Caki2 (cell line): Measurements from ENCODE around the gene ACAP1. TPM values are rescaled to one million over a fixed set of nuclear protein-coding genes. Genes with fewer than 3 reads are reported as not detected.

Source experiments
- DNase-seq: peaks from one replicate; pipeline ENCODE4 v3.0.0-alpha.2; 2015; ENCODE audit warnings: low read depth
- in situ Hi-C: cut with HindIII; loops from 2 replicates; pipeline ENCODE4 v1.10.0; 2016; ENCODE audit warnings: low sequenced_read_pairs, low pct_unique_long_range_greater_than_20kb, mixed read lengths
- total RNA-seq: library from RNA; depleted of rRNA; stranded (reverse); fragments of >200 nt; shearing (Covaris generic); gene quantifications from 2 replicates; pipeline ENCODE4 v1.2.3, GENCODE V29; 2014; ENCODE audit warnings: low replicate concordance; rRNA removed

ACAP1 gene
- total RNA-seq, 1 experiment from 2014 or later = 26.4 TPM

DNA sequence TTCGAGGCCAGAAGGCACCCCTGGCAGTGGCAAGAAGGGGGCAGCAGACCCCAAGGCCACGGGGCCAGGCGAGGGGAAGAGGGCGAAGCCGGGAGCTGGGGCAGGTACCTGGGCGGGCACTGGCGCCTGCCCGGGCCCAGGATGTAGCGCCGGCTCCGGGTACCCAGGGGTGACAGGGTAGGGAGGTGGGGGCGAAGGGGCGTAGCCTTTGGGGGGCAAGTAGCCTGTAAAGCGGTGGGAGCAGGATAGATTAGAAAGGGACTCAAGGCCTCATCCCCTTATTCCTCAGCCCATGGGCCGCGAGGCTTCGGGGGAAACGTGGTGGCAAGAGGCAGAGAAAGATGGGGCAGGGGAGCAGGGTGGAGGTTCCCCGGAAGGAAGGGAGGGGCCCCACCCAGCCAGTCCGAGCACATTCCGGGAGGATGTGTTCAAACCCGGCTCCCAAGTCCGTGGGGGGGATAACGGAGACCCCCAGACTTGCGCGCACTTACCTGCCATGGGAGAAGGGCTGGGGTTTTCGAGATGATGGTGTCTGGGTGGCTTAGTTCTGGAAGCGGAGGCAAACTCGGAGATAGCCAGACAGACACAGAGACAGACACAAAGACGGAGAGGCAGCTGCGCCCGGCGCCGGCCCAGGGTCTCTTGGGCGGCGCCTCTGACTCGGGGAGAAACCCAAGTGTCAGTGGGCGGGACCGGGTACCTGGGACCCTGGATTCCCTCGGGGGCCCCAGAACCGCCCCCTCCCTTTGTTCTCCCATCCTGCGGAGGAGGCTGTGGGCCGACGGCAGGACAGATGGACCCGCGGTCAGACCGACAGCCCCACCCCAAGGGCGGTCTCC, 57.5 kb downstream of the ACAP1 start:
- in situ Hi-C loops = no loop called here
- no peak for DNase-seq

DNA sequence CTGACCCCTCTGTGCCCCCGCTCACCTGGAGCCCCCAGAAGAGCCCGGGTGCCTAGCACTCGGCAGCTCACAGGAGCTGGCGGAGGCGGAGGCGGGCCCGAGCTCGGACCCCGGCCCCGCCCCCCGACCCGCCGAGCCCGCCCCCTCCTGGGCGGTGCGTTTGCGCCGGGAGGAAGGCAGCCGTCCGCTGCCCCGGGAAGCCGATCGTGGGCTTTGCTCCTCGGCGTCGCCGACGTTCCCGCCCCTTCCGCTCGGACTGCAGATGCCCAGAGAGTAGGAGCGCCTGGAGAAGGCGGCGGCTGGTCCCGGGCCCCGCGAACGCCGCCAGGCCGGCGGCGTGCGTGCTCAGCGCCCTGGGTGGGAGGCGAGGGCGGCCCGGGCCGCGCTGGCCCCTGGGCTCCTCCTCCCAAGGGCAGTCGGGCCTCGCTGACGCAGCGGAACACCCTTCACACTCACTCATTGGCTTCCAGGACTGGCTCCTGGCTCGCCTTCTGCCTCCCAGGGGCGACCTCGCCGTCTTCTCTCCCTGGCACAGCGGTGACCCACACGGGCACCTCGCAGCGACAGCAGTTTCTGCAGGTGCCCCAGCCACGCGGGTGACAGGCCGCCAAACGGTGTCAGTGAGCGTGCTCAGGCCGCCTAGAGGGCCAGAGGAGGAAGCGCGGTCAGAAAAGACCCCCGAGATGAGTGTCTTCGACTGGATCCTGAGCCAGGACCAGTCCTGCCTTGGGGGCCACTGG, 58.3 kb downstream of the ACAP1 start, which contains the start of gene PLSCR3:
TSS of gene PLSCR3 (minus strand) at position 74 of the 740 bp plus-strand sequence. CDS start 415 bp downstream, outside the sequence.
- peak; percentile 86 for DNase-seq
- in situ Hi-C loops = no loop called here

DNA sequence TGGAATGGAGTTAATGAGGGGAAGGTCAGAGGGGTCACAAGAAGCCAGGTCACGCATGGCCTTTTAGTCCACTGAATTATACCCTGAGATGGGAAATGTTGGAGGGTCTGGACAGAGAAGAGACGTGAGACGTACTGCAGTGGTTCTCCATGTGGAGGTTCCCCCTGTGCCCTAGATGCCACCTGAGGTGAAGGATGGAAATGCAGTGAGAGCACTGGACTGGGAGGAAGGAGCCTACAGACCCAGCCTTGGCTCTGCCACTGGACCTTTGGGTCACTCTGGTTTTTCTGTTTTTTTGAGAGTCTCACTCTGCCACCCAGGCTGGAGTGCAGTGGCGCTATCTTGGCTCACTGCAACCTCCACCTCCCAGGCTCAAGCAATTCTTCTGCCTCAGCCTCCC, 59.8 kb downstream of the ACAP1 start:
- in situ Hi-C loops = no loop called here
- no peak for DNase-seq

DNA sequence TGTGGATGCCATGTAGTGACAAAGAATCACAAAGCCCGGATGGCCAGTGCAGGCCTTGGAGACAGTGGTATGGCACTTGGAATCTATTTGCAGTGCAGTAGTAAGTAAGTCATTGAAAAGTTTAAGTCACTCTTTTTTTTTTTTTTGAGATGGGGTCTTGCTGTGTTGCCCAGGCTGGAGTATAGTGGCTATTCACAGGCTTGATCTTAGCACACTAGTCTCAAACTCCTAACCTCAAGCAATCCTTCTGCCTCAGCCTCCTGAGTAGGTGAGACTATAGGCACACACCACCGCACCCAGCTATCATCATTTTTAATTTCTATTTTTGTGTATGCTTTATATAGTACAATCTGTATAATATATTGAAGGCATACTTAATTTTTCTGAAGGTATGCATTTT, 62.3 kb downstream of the ACAP1 start:
- DNase-seq = no peak
- in situ Hi-C loops = no loop called here

Other genes with a start within 250 kb of the ACAP1 start
- not detected in 2 replicates for gene ASGR2, start 221.7 kb upstream of the ACAP1 start, total RNA-seq
- not detected in 2 replicates for gene ASGR1, start 157.2 kb upstream of the ACAP1 start, total RNA-seq
- 2.8 and 4.8 TPM in 2 replicates for gene DLG4, start 116.7 kb upstream of the ACAP1 start, total RNA-seq
- 301 and 338 TPM in 2 replicates for gene ACADVL, start 116.6 kb upstream of the ACAP1 start, total RNA-seq
- gene DVL2, start 102.0 kb upstream of the ACAP1 start, total RNA-seq = 33.3 and 64.4 TPM in 2 replicates
- gene PHF23, start 97.1 kb upstream of the ACAP1 start, total RNA-seq = 28.0 and 39.4 TPM in 2 replicates
- gene GABARAP, start 94.1 kb upstream of the ACAP1 start, total RNA-seq = 211 and 296 TPM in 2 replicates
- 9.6 and 19.0 TPM in 2 replicates for gene CTDNEP1, start 84.8 kb upstream of the ACAP1 start, total RNA-seq
- gene ELP5, start 84.3 kb upstream of the ACAP1 start, total RNA-seq = 25.5 and 32.4 TPM in 2 replicates
- not detected in 2 replicates for gene CLDN7, start 74.1 kb upstream of the ACAP1 start, total RNA-seq
- not detected in 2 replicates for gene SLC2A4, start 54.8 kb upstream of the ACAP1 start, total RNA-seq
- 1.8 and 8.5 TPM in 2 replicates for gene YBX2, start 41.9 kb upstream of the ACAP1 start, total RNA-seq
- 483 and 624 TPM in 2 replicates for gene EIF5A, start 28.9 kb upstream of the ACAP1 start, total RNA-seq
- gene GPS2, start 21.2 kb upstream of the ACAP1 start, total RNA-seq = 51.1 and 56.4 TPM in 2 replicates
- 15.0 and 17.9 TPM in 2 replicates for gene NEURL4, start 7.2 kb upstream of the ACAP1 start, total RNA-seq
- gene KCTD11, start 15.6 kb downstream of the ACAP1 start, total RNA-seq = 17.2 and 23.2 TPM in 2 replicates
- gene TMEM95, start 18.6 kb downstream of the ACAP1 start, total RNA-seq = not detected in 2 replicates
- gene TNK1, start 44.6 kb downstream of the ACAP1 start, total RNA-seq = 1.8 and 2.9 TPM in 2 replicates
- 5.6 and 14.4 TPM in 2 replicates for gene PLSCR3, start 58.0 kb downstream of the ACAP1 start, total RNA-seq
- gene TMEM256, start 67.6 kb downstream of the ACAP1 start, total RNA-seq = 132 and 200 TPM in 2 replicates
- gene NLGN2, start 71.3 kb downstream of the ACAP1 start, total RNA-seq = 1.1 TPM in 1 of 2 replicates, not detected in the other
- gene SPEM1, start 83.8 kb downstream of the ACAP1 start, total RNA-seq = not detected in 2 replicates
- not detected in 2 replicates for gene SPEM2, start 89.1 kb downstream of the ACAP1 start, total RNA-seq
- gene SPEM3, start 92.3 kb downstream of the ACAP1 start, total RNA-seq = not detected in 2 replicates
- gene TMEM102, start 98.9 kb downstream of the ACAP1 start, total RNA-seq = 2.9 and 6.7 TPM in 2 replicates
- 0.06 and 0.98 TPM in 2 replicates for gene FGF11, start 103.0 kb downstream of the ACAP1 start, total RNA-seq
- gene CHRNB1, start 108.5 kb downstream of the ACAP1 start, total RNA-seq = 4.0 and 11.0 TPM in 2 replicates
- 4.6 and 5.8 TPM in 2 replicates for gene ZBTB4, start 143.1 kb downstream of the ACAP1 start, total RNA-seq
- not detected in 2 replicates for gene SLC35G6, start 144.9 kb downstream of the ACAP1 start, total RNA-seq
- gene POLR2A, start 147.8 kb downstream of the ACAP1 start, total RNA-seq = 10.9 and 11.8 TPM in 2 replicates
- gene TNFSF12, start 212.5 kb downstream of the ACAP1 start, total RNA-seq = 0.24 TPM in 1 of 2 replicates, not detected in the other
- gene TNFSF13, start 222.2 kb downstream of the ACAP1 start, total RNA-seq = 5.1 and 6.2 TPM in 2 replicates
- gene SENP3, start 225.4 kb downstream of the ACAP1 start, total RNA-seq = 105 and 115 TPM in 2 replicates
- gene CD68, start 243.1 kb downstream of the ACAP1 start, total RNA-seq = 57.9 and 93.2 TPM in 2 replicates
- gene MPDU1, start 247.3 kb downstream of the ACAP1 start, total RNA-seq = 96.4 and 130 TPM in 2 replicates